CD4-positive, alpha-beta T cell treated with Interleukin-17A for 1 hour (primary cell): Measurements from ENCODE around the gene SHF.

Source experiments
- DNase-seq: peaks from one replicate; pipeline ENCODE4 v3.0.0-alpha.2; 2020

SHF gene

GRCh38 chr15:45121706-45122417 lies 65.9 kb downstream of the SHF start:
- DNase-seq, result no peak

GRCh38 chr15:45121020-45121419 lies 66.7 kb downstream of the SHF start:
- no peak for DNase-seq

- no peak for DNase-seq
These were observed 67.4 kb downstream of the SHF start for GRCh38 chr15:45120081-45120972.

GRCh38 chr15:45118996-45119395 lies 68.8 kb downstream of the SHF start:
- no peak for DNase-seq

- DNase-seq, result peak; percentile 85
These were observed 69.6 kb downstream of the SHF start for GRCh38 chr15:45118131-45118588.

- no peak for DNase-seq
These were observed 70.2 kb downstream of the SHF start for GRCh38 chr15:45117308-45118130.
